Adrenal gland (tissue), 5 donors: ENCODE results near the gene HBM.

ENCODE experiments used
- POLR2A ChIP-seq, 2 donors: fragments of 450-650 bp; IDR thresholded peaks; one replicate each; pipeline ENCODE4 v1.6.1; 2017; ENCODE audit warnings: antibody characterized with exemption in 2 of 2, mild to moderate bottlenecking in 2 of 2, moderate library complexity in 1 of 2
- TF ChIP-seq, protein P1 (sequence below), 6 experiments: fragments of 450-650 bp in 4 of 6; fragments of 200-600 bp in 2 of 6; sonication (generic) in 1 of 6; IDR thresholded peaks; 1 replicate in 5 of 6; 2 replicates in 1 of 6; pipeline versions ENCODE4 v1.5.1 to v1.8.0; 2016 to 2021; ENCODE audit warnings: antibody characterized with exemption in 6 of 6, mild to moderate bottlenecking in 2 of 6, moderate library complexity in 1 of 6
- donor health status: DM: no; HTN: no; CAD: no.

- TF ChIP-seq, protein P1, sequence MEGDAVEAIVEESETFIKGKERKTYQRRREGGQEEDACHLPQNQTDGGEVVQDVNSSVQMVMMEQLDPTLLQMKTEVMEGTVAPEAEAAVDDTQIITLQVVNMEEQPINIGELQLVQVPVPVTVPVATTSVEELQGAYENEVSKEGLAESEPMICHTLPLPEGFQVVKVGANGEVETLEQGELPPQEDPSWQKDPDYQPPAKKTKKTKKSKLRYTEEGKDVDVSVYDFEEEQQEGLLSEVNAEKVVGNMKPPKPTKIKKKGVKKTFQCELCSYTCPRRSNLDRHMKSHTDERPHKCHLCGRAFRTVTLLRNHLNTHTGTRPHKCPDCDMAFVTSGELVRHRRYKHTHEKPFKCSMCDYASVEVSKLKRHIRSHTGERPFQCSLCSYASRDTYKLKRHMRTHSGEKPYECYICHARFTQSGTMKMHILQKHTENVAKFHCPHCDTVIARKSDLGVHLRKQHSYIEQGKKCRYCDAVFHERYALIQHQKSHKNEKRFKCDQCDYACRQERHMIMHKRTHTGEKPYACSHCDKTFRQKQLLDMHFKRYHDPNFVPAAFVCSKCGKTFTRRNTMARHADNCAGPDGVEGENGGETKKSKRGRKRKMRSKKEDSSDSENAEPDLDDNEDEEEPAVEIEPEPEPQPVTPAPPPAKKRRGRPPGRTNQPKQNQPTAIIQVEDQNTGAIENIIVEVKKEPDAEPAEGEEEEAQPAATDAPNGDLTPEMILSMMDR (IDR thresholded peaks at IDR 0.05), result no peak
- no peak for TF ChIP-seq POLR2A (IDR thresholded peaks at IDR 0.05)
Observed at GRCh38 chr16:144797-145252, 21.0 kb upstream of the HBM start.
